ENCODE data around the gene CRIM1.

The CRIM1 gene

GRCh38 chr2:36397728-36398413, 42.3 kb downstream of the CRIM1 start:
- Histone ChIP-seq H3K9me3 (ENCODE audit: control insufficient read depth, insufficient read depth, low read length) (no peaks in the 10 kb centered on the region), H3K27ac (ENCODE audit: low read depth, low read length) (no peak overlapping the region), H3K27me3 (ENCODE audit: control insufficient read depth, insufficient read depth, low read length) (no peaks in the 10 kb centered on the region), H3K9ac (ENCODE audit: low read depth, low read length) (no peak overlapping the region), H3K4me3 (ENCODE audit: low read depth, low read length) (no peak overlapping the region), H3K36me3 (ENCODE audit: control insufficient read depth, insufficient read depth, low read length) (0 out of 2 replicates have a peak, but pooled peaks cover 8% of the 10 kb centered on the region), H3K4me1 (ENCODE audit: control insufficient read depth, insufficient read depth, low read length) (peaks cover 56% of the 10 kb centered on the region)

- H3K4me3 ChIP-seq (ENCODE audit: low read depth, low read length), result no peak overlapping the region
- peaks cover 52% of the 10 kb centered on the region for H3K4me1 ChIP-seq (ENCODE audit: control insufficient read depth, insufficient read depth, low read length)
- H3K36me3 ChIP-seq (ENCODE audit: control insufficient read depth, insufficient read depth, low read length), result 0 out of 2 replicates have a peak, but pooled peaks cover 8% of the 10 kb centered on the region
- H3K9me3 ChIP-seq (ENCODE audit: control insufficient read depth, insufficient read depth, low read length), result no peaks in the 10 kb centered on the region
- no peaks in the 10 kb centered on the region for H3K27me3 ChIP-seq (ENCODE audit: control insufficient read depth, insufficient read depth, low read length)
- no peak overlapping the region for H3K9ac ChIP-seq (ENCODE audit: low read depth, low read length)
- H3K27ac ChIP-seq (ENCODE audit: low read depth, low read length), result no peak overlapping the region
Measured at GRCh38 chr2:36399050-36399449, 43.5 kb downstream of the CRIM1 start.

- Histone ChIP-seq H3K9ac (ENCODE audit: low read depth, low read length) (no peak overlapping the region), H3K27me3 (ENCODE audit: control insufficient read depth, insufficient read depth, low read length) (no peaks in the 10 kb centered on the region), H3K9me3 (ENCODE audit: control insufficient read depth, insufficient read depth, low read length) (no peaks in the 10 kb centered on the region), H3K36me3 (ENCODE audit: control insufficient read depth, insufficient read depth, low read length) (0 out of 2 replicates have a peak, but pooled peaks cover 3% of the 10 kb centered on the region), H3K4me1 (ENCODE audit: control insufficient read depth, insufficient read depth, low read length) (peaks cover 65% of the 10 kb centered on the region), H3K4me3 (ENCODE audit: low read depth, low read length) (no peak overlapping the region), H3K27ac (ENCODE audit: low read depth, low read length) (no peak overlapping the region)
Measured at GRCh38 chr2:36403675-36404230, 48.2 kb downstream of the CRIM1 start.

GRCh38 chr2:36404318-36404717, 48.7 kb downstream of the CRIM1 start:
- Histone ChIP-seq H3K4me1 (ENCODE audit: control insufficient read depth, insufficient read depth, low read length) (peaks cover 65% of the 10 kb centered on the region), H3K9ac (ENCODE audit: low read depth, low read length) (no peak overlapping the region), H3K27me3 (ENCODE audit: control insufficient read depth, insufficient read depth, low read length) (no peaks in the 10 kb centered on the region), H3K27ac (ENCODE audit: low read depth, low read length) (no peak overlapping the region), H3K36me3 (ENCODE audit: control insufficient read depth, insufficient read depth, low read length) (0 out of 2 replicates have a peak, but pooled peaks cover 3% of the 10 kb centered on the region), H3K4me3 (ENCODE audit: low read depth, low read length) (no peak overlapping the region), H3K9me3 (ENCODE audit: control insufficient read depth, insufficient read depth, low read length) (no peaks in the 10 kb centered on the region)

GRCh38 chr2:36404754-36405153, 49.2 kb downstream of the CRIM1 start:
- Histone ChIP-seq H3K9ac (ENCODE audit: low read depth, low read length) (no peak overlapping the region), H3K27ac (ENCODE audit: low read depth, low read length) (no peak overlapping the region), H3K9me3 (ENCODE audit: control insufficient read depth, insufficient read depth, low read length) (no peaks in the 10 kb centered on the region), H3K27me3 (ENCODE audit: control insufficient read depth, insufficient read depth, low read length) (no peaks in the 10 kb centered on the region), H3K36me3 (ENCODE audit: control insufficient read depth, insufficient read depth, low read length) (no peaks in the 10 kb centered on the region), H3K4me3 (ENCODE audit: low read depth, low read length) (no peak overlapping the region), H3K4me1 (ENCODE audit: control insufficient read depth, insufficient read depth, low read length) (peaks cover 65% of the 10 kb centered on the region)

- H3K27ac ChIP-seq (ENCODE audit: low read depth, low read length), result no peak overlapping the region
Measured at GRCh38 chr2:36405183-36405582, 49.6 kb downstream of the CRIM1 start.

GRCh38 chr2:36406296-36406695, 50.7 kb downstream of the CRIM1 start:
- Histone ChIP-seq H3K4me3 (ENCODE audit: low read depth, low read length) (no peak overlapping the region), H3K9me3 (ENCODE audit: control insufficient read depth, insufficient read depth, low read length) (no peaks in the 10 kb centered on the region), H3K36me3 (ENCODE audit: control insufficient read depth, insufficient read depth, low read length) (no peaks in the 10 kb centered on the region), H3K27ac (ENCODE audit: low read depth, low read length) (no peak overlapping the region), H3K4me1 (ENCODE audit: control insufficient read depth, insufficient read depth, low read length) (peaks cover 78% of the 10 kb centered on the region), H3K9ac (ENCODE audit: low read depth, low read length) (no peak overlapping the region), H3K27me3 (ENCODE audit: control insufficient read depth, insufficient read depth, low read length) (no peaks in the 10 kb centered on the region)

More at GRCh38 chr2:36405183-36405582, 49.6 kb downstream of the CRIM1 start:
- Histone ChIP-seq H3K4me1 (ENCODE audit: control insufficient read depth, insufficient read depth, low read length) (peaks cover 69% of the 10 kb centered on the region), H3K9ac (ENCODE audit: low read depth, low read length) (no peak overlapping the region), H3K36me3 (ENCODE audit: control insufficient read depth, insufficient read depth, low read length) (no peaks in the 10 kb centered on the region), H3K4me3 (ENCODE audit: low read depth, low read length) (no peak overlapping the region), H3K27me3 (ENCODE audit: control insufficient read depth, insufficient read depth, low read length) (no peaks in the 10 kb centered on the region), H3K9me3 (ENCODE audit: control insufficient read depth, insufficient read depth, low read length) (no peaks in the 10 kb centered on the region)

- Histone ChIP-seq H3K4me3 (ENCODE audit: low read depth, low read length) (no peak overlapping the region), H3K4me1 (ENCODE audit: control insufficient read depth, insufficient read depth, low read length) (peaks cover 87% of the 10 kb centered on the region), H3K27ac (ENCODE audit: low read depth, low read length) (peak overlapping the region; percentile 4), H3K9ac (ENCODE audit: low read depth, low read length) (no peak overlapping the region), H3K9me3 (ENCODE audit: control insufficient read depth, insufficient read depth, low read length) (no peaks in the 10 kb centered on the region), H3K27me3 (ENCODE audit: control insufficient read depth, insufficient read depth, low read length) (no peaks in the 10 kb centered on the region), H3K36me3 (ENCODE audit: control insufficient read depth, insufficient read depth, low read length) (no peaks in the 10 kb centered on the region)
Measured at GRCh38 chr2:36407413-36407812, 51.8 kb downstream of the CRIM1 start.

- Histone ChIP-seq H3K27ac (ENCODE audit: low read depth, low read length) (peak overlapping the region; percentile 60), H3K4me3 (ENCODE audit: low read depth, low read length) (no peak overlapping the region), H3K9ac (ENCODE audit: low read depth, low read length) (no peak overlapping the region), H3K4me1 (ENCODE audit: control insufficient read depth, insufficient read depth, low read length) (peaks cover 95% of the 10 kb centered on the region), H3K36me3 (ENCODE audit: control insufficient read depth, insufficient read depth, low read length) (no peaks in the 10 kb centered on the region), H3K9me3 (ENCODE audit: control insufficient read depth, insufficient read depth, low read length) (no peaks in the 10 kb centered on the region), H3K27me3 (ENCODE audit: control insufficient read depth, insufficient read depth, low read length) (no peaks in the 10 kb centered on the region)
Measured at GRCh38 chr2:36408198-36408703, 52.7 kb downstream of the CRIM1 start.

- Histone ChIP-seq H3K4me1 (ENCODE audit: control insufficient read depth, insufficient read depth, low read length) (peaks cover 88% of the 10 kb centered on the region), H3K9ac (ENCODE audit: low read depth, low read length) (no peak overlapping the region)
Measured at GRCh38 chr2:36409335-36409734, 53.8 kb downstream of the CRIM1 start.

GRCh38 chr2:36409935-36410334, 54.4 kb downstream of the CRIM1 start:
- Histone ChIP-seq H3K27me3 (ENCODE audit: control insufficient read depth, insufficient read depth, low read length) (no peaks in the 10 kb centered on the region), H3K4me1 (ENCODE audit: control insufficient read depth, insufficient read depth, low read length) (peaks cover 82% of the 10 kb centered on the region), H3K4me3 (ENCODE audit: low read depth, low read length) (no peak overlapping the region), H3K9ac (ENCODE audit: low read depth, low read length) (no peak overlapping the region), H3K36me3 (ENCODE audit: control insufficient read depth, insufficient read depth, low read length) (no peaks in the 10 kb centered on the region), H3K9me3 (ENCODE audit: control insufficient read depth, insufficient read depth, low read length) (no peaks in the 10 kb centered on the region), H3K27ac (ENCODE audit: low read depth, low read length) (no peak overlapping the region)

More at GRCh38 chr2:36409335-36409734, 53.8 kb downstream of the CRIM1 start:
- H3K36me3 ChIP-seq (ENCODE audit: control insufficient read depth, insufficient read depth, low read length), result no peaks in the 10 kb centered on the region
- H3K27ac ChIP-seq (ENCODE audit: low read depth, low read length), result no peak overlapping the region
- H3K9me3 ChIP-seq (ENCODE audit: control insufficient read depth, insufficient read depth, low read length), result no peaks in the 10 kb centered on the region
- no peak overlapping the region for H3K4me3 ChIP-seq (ENCODE audit: low read depth, low read length)
- no peaks in the 10 kb centered on the region for H3K27me3 ChIP-seq (ENCODE audit: control insufficient read depth, insufficient read depth, low read length)

All from HUES48 (cell line).